DMS53 treated with DMSO at 0.1 percent for 48 hours (cell line): ENCODE results near the gene USP4.
"Not testable (repeated sequence)": the region's sequence is repeated elsewhere in the genome, so short reads cannot be mapped to it uniquely, and the experiment has no call there.

Source experiments
- DNase-seq: peaks from one replicate; lab custom pipeline; 2025; ENCODE audit not compliant: unreplicated experiment; lab: John Stamatoyannopoulos, UW

Gene USP4

DNA sequence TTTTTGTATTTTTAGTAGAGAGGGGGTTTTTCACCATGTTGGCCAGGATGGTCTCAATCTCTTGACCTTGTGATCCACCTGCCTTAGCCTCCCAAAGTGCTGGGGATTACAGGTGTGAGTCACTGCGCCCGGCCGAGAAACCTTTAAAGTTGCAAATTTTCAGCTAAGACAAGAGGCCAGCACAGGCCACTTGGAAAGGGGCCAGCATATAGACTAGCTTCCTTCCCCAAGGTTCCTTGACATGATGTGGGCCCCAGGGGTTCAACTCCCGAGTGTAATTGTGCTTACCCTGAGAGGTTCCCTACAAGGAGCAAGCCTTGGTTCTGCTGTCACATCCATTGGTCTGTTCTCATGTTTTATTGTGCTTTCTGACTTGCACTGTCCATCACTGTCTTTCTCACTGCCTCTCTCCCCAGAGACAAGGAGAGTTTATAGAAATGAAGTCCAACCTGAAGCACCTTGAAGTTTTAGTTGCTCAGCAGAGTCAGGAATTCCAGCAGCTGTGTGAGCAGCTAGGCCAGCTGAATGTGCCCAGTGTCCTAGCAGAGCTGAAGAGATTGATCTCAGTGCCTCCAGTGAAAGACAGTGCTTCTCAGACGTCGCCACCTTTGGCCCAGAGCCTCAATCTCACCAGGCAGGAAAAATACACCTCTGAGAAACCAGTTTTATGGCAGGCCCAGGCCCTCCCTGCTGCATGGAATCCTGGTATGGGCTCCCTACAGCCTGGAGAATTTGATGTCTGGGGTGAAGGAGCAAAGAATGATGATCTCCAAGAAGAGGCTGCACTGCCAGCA lies 83.9 kb downstream of the USP4 start:
- DNase-seq: no peak

DNA sequence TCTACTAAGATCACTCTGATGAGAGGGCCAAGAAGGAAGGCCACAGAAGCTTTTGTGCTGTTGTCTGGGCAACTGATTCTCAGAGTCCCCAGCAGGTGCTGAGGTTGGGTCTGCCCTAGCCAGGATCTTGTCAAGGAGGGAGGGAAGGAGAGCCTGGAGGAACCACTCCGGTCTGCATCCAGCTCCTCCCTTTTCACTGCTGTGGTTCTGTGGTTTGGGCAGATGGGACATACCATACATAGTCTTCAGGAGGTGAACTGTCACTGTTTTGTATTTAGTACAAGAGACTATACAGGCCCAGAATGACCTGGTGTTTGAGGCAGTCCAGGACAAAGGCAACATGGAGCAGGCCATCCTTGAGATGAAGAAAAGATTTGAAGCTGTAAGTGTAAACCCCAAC lies 84.7 kb downstream of the USP4 start:
- DNase-seq: no peak

DNA sequence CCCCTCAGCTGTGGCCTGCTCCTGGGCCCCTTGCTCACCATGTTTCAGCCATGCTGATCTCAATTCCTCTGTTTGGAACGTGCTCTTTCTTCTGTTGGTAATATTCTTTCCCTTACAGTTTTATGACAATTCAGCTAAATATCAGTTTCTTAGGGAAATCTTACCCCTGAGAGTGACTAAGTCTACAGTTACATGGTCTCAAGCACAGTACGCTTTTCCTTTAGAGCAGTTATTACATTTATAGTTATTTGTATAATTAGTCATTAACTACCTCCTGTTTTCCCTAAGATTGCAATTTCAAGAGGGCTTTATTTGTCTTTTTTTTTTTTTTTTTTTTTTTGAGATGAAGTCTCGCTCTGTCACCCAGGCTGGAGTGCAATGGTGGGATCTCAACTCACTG lies 86.3 kb downstream of the USP4 start:
- no peak for DNase-seq

DNA sequence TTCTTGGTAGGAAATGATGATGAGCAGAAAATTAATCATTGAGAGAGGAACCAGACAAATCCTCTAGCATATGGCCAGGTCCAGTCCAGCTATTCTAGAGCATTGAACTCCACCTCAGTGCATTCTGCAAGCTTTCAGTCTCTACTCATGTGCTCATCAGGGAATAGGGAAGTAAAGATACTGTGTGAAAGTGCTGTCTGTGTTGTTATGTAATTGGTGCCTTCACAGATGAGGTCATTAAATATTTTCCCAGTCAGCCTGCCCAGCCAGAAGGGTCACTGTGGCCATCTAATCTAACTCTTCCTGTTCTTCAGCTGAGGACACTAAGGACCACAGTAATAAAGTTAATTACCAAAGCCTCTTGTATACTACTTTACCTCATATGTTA lies 91.0 kb downstream of the USP4 start:
- DNase-seq: no peak

DNA sequence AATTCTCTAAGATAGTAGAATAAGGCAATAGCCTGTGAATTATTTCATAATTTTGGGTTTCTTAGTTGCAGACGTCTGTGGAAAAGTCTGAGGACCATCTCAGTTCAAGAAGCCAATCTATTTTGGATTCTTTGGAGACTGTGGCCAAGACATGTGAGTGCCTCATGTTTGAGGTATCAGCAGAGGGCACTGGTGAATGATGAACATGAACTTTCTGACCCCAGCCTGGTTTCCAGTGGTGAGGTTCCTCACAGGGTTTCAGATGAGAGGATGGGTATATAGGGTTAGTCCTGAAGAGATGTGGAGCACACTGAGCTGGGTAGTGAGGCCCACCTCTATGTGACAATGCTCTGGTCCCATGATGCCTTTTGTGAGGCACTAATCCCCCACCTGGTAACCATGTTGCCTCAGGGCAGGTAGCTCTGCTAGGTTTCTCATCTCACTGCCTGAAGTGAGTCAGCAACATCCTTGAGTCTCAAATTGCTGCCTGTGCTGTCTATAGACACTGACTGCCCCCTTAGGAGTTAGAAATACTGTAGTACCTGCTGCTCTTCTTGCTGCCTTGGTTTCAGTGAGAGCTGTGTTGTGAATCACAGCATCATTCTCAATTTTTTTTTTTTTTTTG lies 95.2 kb downstream of the USP4 start:
- no peak for DNase-seq

DNA sequence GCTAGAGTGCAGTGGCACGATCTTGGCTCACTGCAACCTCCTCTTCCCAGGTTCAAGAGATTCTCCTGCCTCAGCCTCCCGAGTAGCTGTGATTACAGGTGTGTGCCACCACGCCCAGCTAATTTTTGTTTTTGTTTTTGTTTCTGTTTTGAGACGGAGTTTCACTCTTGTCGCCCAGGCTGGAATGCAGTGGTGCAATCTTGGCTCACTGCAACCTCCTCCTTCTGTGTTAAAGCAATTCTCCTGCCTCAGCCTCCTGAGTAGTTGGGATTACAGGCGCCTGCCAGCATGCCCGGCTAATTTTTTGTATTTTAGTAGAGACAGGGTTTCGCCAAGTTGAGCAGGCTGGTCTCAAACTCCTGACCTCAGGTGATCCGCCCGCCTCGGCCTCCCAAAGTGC lies 99.8 kb downstream of the USP4 start:
- DNase-seq: not testable (repeated sequence)

DNA sequence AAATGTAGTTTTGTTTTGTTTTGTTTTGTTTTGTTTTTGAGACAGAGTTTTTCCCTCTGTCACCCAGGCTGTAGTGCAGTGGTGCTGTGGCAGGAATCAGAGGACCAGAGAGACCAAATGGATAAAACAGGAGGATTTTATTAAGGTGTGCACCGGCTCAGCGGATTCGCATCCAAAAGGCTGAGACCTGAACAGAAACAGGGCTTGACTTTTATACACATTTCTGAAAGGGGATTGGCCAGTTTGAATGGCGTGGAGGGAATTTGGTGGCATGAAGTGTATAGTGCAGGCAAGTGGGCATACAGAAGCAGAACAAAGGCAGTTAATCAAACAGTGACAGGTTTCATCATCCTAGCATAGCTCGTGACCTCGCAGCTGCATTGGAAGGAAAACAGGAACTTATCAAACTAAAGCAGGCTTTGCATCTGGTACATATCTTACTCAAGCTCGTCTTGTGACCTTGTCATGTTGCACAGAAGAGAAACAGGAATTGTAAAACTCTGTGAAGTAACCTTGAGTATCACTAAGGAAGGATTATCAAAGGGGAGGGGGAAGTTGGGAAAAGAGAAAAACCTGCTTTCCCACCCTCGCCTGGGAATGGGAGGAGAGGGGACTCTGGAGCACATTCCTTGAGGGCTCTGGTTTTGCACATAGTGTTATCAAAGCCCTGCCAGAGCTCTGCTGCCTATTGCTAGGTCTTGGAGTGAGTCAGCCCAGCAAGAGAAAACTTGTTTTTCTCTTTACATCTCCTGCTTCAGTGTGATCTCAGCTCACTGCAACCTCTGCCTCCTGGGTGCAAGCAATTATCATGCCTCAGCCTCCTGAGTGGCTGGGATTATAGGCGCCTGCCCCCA lies 101.4 kb downstream of the USP4 start:
- DNase-seq: no peak

DNA sequence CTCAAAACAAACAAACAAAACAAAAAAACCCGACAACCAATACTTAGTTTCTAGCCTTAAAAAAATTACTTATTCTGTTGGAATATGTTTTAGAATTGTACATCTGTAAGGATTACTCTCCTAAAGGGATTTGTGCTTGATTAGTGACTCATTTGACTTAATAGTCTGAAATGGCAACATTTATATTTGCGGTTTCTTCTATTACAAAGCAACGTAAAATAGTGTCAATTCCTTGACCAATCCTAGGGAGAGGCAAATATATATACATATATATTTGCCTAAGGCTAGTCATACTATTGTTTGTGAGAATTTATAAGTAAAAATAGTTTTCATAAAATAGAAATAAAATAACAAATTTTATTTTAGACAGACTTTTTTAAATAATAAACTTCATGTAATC lies 102.5 kb downstream of the USP4 start:
- no peak for DNase-seq

DNA sequence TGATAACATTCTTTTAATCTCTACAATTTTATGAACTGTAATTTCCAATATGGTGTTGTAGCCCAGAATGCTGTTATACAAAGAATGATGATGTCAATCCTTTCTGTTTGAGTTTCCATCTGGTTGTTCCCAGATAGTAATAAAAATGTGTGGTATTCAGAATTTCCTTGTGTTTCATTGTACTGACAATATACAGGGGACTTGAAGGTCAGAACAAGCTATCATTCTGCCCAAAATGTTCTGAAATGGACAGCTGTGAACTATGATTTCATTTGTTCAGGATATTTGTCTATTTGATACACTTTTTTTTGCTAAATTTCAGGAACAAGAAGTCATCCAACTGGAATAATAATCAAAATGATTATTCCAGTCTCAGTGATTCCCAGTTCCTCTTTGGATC lies 103.6 kb downstream of the USP4 start:
- no peak for DNase-seq

DNA sequence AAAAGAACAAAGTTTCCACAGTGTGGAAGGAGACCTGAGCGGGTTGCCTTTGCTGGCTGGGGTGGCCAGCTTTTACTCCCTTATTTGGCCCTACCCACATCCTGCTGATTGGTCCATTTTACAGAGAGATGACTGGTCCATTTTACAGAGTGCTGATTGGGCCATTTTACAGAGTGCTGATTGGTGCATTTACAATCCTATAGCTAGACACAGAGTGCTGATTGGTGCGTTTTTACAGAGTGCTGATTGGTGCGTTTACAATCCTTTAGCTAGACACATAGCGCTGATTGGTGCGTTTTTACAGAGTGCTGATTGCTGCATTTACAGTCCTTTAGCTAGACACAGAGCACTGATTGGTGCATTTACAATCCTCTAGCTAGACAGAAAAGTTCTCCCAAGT lies 111.0 kb downstream of the USP4 start:
- not testable (repeated sequence) for DNase-seq
